HK-2 (cell line): ENCODE results near the gene FAM171A1.
"Not testable (repeated sequence)": the region's sequence is repeated elsewhere in the genome, so short reads cannot be mapped to it uniquely, and the experiment has no call there.

Source experiments
- DNase-seq: peaks from one replicate; pipeline ENCODE4 v3.0.0-alpha.2; 2018; ENCODE audit not compliant: unreplicated experiment

FAM171A1 gene

GRCh38 chr10:15208221-15208620 lies 162.9 kb downstream of the FAM171A1 start:
- DNase-seq: no peak

GRCh38 chr10:15207410-15207809 lies 163.7 kb downstream of the FAM171A1 start:
- DNase-seq: not testable (repeated sequence)

- no peak for DNase-seq
These were observed 168.4 kb downstream of the FAM171A1 start for GRCh38 chr10:15202639-15203038.

- not testable (repeated sequence) for DNase-seq
These were observed 168.8 kb downstream of the FAM171A1 start for GRCh38 chr10:15202301-15202621.

- DNase-seq: no peak
These were observed 169.3 kb downstream of the FAM171A1 start for GRCh38 chr10:15201589-15202300.

GRCh38 chr10:15200626-15201025 lies 170.5 kb downstream of the FAM171A1 start:
- no peak for DNase-seq

- DNase-seq: no peak
These were observed 173.2 kb downstream of the FAM171A1 start for GRCh38 chr10:15197911-15198310.

GRCh38 chr10:15197276-15197675 lies 173.8 kb downstream of the FAM171A1 start:
- no peak for DNase-seq

GRCh38 chr10:15196021-15196834 lies 174.9 kb downstream of the FAM171A1 start:
- DNase-seq: no peak

GRCh38 chr10:15189133-15189885 lies 181.8 kb downstream of the FAM171A1 start:
- no peak for DNase-seq

GRCh38 chr10:15188603-15189002 lies 182.5 kb downstream of the FAM171A1 start:
- no peak for DNase-seq

- DNase-seq: no peak
These were observed 187.2 kb downstream of the FAM171A1 start for GRCh38 chr10:15183689-15184481.

- DNase-seq: no peak
These were observed 188.4 kb downstream of the FAM171A1 start for GRCh38 chr10:15182540-15183207.

- DNase-seq: no peak
These were observed 189.4 kb downstream of the FAM171A1 start for GRCh38 chr10:15181576-15182156.

GRCh38 chr10:15180736-15181135 lies 190.4 kb downstream of the FAM171A1 start:
- DNase-seq: no peak

GRCh38 chr10:15176269-15176668 lies 194.8 kb downstream of the FAM171A1 start:
- no peak for DNase-seq

- DNase-seq: no peak
These were observed 195.5 kb downstream of the FAM171A1 start for GRCh38 chr10:15175587-15175986.

- no peak for DNase-seq
These were observed 198.7 kb downstream of the FAM171A1 start for GRCh38 chr10:15172306-15172840.

- no peak for DNase-seq
These were observed 201.3 kb downstream of the FAM171A1 start for GRCh38 chr10:15169555-15170401.
